Sigmoid colon (tissue), 4 donors: ENCODE results near the gene ZDHHC6.
"Not testable (repeated sequence)": the region's sequence is repeated elsewhere in the genome, so short reads cannot be mapped to it uniquely, and the experiment has no call there.

Experiments used
- EP300 ChIP-seq, 4 donors: sonication (generic); formaldehyde crosslinking; IDR thresholded peaks; one replicate each; pipeline ENCODE4 v1.6.1; 2017; ENCODE audit warnings: antibody characterized with exemption in 4 of 4
- POLR2A ChIP-seq, 2 donors: fragments of 450-650 bp; IDR thresholded peaks; one replicate each; pipeline ENCODE4 v1.6.1; 2016; ENCODE audit warnings: antibody characterized with exemption in 2 of 2, mild to moderate bottlenecking in 2 of 2, moderate library complexity in 2 of 2
- POLR2AphosphoS5 ChIP-seq, 4 donors: sonication (generic); formaldehyde crosslinking; IDR thresholded peaks; one replicate each; pipeline ENCODE4 v1.6.1; 2017; ENCODE audit warnings: antibody characterized with exemption in 4 of 4
- TF ChIP-seq, protein P1 (sequence below), 4 experiments: fragments of 450-650 bp in 3 of 4; fragments of 200-600 bp in 1 of 4; IDR thresholded peaks; one replicate each; pipeline ENCODE4 v1.5.1; 2016 to 2019; ENCODE audit warnings: antibody characterized with exemption in 4 of 4, mild to moderate bottlenecking in 3 of 4, moderate library complexity in 2 of 4

DNA sequence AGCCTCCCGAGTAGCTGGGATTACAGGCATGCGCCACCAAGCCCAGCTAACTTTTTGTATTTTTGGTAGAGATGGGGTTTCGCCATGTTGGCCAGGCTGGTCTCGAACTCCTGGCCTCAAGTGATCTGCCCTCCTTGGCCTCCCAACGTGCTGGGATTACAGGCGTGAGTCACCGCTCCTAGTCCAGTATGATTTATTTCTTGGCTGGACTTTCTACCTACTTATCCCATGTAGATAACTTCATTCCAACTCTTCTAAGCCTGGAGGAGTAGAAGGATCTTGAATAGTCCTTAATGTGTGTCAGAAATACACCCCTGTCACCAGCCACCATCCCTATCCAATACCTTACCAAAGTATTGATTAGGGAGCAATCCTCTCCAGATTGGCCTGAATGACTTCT lies 58.7 kb downstream of the ZDHHC6 start:
- TF ChIP-seq, protein P1, sequence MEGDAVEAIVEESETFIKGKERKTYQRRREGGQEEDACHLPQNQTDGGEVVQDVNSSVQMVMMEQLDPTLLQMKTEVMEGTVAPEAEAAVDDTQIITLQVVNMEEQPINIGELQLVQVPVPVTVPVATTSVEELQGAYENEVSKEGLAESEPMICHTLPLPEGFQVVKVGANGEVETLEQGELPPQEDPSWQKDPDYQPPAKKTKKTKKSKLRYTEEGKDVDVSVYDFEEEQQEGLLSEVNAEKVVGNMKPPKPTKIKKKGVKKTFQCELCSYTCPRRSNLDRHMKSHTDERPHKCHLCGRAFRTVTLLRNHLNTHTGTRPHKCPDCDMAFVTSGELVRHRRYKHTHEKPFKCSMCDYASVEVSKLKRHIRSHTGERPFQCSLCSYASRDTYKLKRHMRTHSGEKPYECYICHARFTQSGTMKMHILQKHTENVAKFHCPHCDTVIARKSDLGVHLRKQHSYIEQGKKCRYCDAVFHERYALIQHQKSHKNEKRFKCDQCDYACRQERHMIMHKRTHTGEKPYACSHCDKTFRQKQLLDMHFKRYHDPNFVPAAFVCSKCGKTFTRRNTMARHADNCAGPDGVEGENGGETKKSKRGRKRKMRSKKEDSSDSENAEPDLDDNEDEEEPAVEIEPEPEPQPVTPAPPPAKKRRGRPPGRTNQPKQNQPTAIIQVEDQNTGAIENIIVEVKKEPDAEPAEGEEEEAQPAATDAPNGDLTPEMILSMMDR (IDR thresholded peaks at IDR 0.05), result not testable (repeated sequence)
- not testable (repeated sequence) for TF ChIP-seq POLR2A, POLR2AphosphoS5, EP300 (IDR thresholded peaks at IDR 0.05)
